Measurements from ENCODE around the gene SLC2A9. TPM values are rescaled to one million over a fixed set of nuclear protein-coding genes. Genes with fewer than 3 reads are reported as not detected.

The SLC2A9 gene
- total RNA-seq, 2 experiments from 2014 or later, result not detected

GRCh38 chr4:10006601-10007435, 14.5 kb downstream of the SLC2A9 start:
- Histone ChIP-seq H3K9me3 (ENCODE audit: low read length) (no peaks in the 10 kb centered on the region), H3K4me3 (ENCODE audit: low read depth, low read length, poor library complexity, severe bottlenecking) (no peak overlapping the region), H3K79me2 (ENCODE audit: insufficient read depth, low read depth, low read length) (no peaks in the 10 kb centered on the region), H3K4me2 (ENCODE audit: low read length) (no peak overlapping the region), H2AFZ (ENCODE audit: low read length) (no peak overlapping the region), H3K36me3 (ENCODE audit: insufficient read depth, low read length) (no peaks in the 10 kb centered on the region), H4K20me1 (ENCODE audit: insufficient read depth, low read length) (no peaks in the 10 kb centered on the region), H3K4me1 (ENCODE audit: insufficient read depth, low read length, poor library complexity, severe bottlenecking) (no peaks in the 10 kb centered on the region), H3K27ac (ENCODE audit: low read depth, low read length, poor library complexity, severe bottlenecking) (no peak overlapping the region), H3K9me2 (ENCODE audit: insufficient read depth, low read length) (no peaks in the 10 kb centered on the region)
- no peak for TF ChIP-seq EZH2phosphoT487 (IDR thresholded peaks at IDR 0.05; ENCODE audit: borderline replicate concordance, low read depth, low read length)
- TF ChIP-seq, protein P1, sequence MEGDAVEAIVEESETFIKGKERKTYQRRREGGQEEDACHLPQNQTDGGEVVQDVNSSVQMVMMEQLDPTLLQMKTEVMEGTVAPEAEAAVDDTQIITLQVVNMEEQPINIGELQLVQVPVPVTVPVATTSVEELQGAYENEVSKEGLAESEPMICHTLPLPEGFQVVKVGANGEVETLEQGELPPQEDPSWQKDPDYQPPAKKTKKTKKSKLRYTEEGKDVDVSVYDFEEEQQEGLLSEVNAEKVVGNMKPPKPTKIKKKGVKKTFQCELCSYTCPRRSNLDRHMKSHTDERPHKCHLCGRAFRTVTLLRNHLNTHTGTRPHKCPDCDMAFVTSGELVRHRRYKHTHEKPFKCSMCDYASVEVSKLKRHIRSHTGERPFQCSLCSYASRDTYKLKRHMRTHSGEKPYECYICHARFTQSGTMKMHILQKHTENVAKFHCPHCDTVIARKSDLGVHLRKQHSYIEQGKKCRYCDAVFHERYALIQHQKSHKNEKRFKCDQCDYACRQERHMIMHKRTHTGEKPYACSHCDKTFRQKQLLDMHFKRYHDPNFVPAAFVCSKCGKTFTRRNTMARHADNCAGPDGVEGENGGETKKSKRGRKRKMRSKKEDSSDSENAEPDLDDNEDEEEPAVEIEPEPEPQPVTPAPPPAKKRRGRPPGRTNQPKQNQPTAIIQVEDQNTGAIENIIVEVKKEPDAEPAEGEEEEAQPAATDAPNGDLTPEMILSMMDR (conservative IDR thresholded peaks at IDR 0.05; ENCODE audit: low read length), result no peak
- no peak for DNase-seq (ENCODE audit: low spot score)
- ChIA-PET POLR2A (no interaction called here), CTCF (ENCODE audit: unreplicated experiment) (interaction anchor here (0.6 kb wide), 1 partner anchor 78 kb away, joined by 3 read pairs; no protein-coding TSS in a partner anchor)
- no TSS peak for BruUV-seq (replicated peaks)
- intact Hi-C loops (cut with micrococcal nuclease; ENCODE audit: unreplicated experiment), result no loop called here

DNA sequence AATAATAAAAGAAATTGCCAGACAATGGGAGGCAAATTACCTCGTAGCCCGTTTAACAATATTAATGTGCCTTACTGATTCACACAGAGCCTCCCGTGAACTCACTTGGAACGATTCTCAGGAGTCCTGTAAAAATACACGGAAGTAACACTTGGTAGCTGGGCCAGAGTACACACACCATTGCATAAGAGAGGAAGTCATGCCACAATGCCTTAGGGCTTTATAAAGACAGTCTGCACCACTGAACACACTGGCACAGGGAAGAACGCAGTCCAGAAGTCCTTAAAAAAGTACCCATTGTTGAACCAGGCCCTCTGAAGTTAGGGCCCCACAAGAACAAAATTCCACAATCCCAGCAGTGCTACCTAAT, 15.1 kb downstream of the SLC2A9 start:
- H3K9me3 ChIP-seq (ENCODE audit: low read length), result no peaks in the 10 kb centered on the region
- H4K20me1 ChIP-seq (ENCODE audit: insufficient read depth, low read length), result no peaks in the 10 kb centered on the region
- ChIA-PET CTCF (ENCODE audit: unreplicated experiment) (no interaction called here), POLR2A (no interaction called here)
- H3K4me3 ChIP-seq (ENCODE audit: low read depth, low read length, poor library complexity, severe bottlenecking), result no peak overlapping the region
- H3K4me1 ChIP-seq (ENCODE audit: insufficient read depth, low read length, poor library complexity, severe bottlenecking), result no peaks in the 10 kb centered on the region
- no peak overlapping the region for H3K4me2 ChIP-seq (ENCODE audit: low read length)
- H3K27ac ChIP-seq (ENCODE audit: low read depth, low read length, poor library complexity, severe bottlenecking), result no peak overlapping the region
- H3K9me2 ChIP-seq (ENCODE audit: insufficient read depth, low read length), result no peaks in the 10 kb centered on the region
- DNase-seq (ENCODE audit: low spot score), result peak; percentile 12
- no peak overlapping the region for H2AFZ ChIP-seq (ENCODE audit: low read length)
- no peaks in the 10 kb centered on the region for H3K36me3 ChIP-seq (ENCODE audit: insufficient read depth, low read length)
- no peaks in the 10 kb centered on the region for H3K79me2 ChIP-seq (ENCODE audit: insufficient read depth, low read depth, low read length)
- BruUV-seq (replicated peaks), result no TSS peak
- intact Hi-C loops (cut with micrococcal nuclease; ENCODE audit: unreplicated experiment), result no loop called here
- TF ChIP-seq EZH2phosphoT487 (IDR thresholded peaks at IDR 0.05; ENCODE audit: borderline replicate concordance, low read depth, low read length), result no peak

DNA sequence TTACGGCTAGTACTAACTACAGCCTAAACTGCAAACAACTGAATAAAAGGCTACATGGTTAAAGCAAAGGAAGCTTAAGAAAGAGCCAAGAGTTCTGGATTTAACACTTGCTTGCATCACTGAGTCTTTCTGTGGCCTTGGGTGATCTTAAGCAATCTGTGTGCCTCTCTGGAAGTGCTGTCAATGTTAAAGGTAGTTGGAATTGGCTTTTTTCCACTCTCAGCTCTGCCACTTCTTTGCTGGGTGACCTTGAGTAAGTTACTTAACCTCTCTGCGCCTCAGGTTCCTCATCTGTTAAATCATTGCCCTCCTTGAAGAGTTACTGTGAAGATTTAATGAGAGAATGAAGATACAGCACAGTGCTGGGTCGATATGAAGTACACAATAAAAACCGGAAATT, 15.7 kb downstream of the SLC2A9 start:
- Histone ChIP-seq H2AFZ (ENCODE audit: low read length) (no peak overlapping the region), H3K4me3 (ENCODE audit: low read depth, low read length, poor library complexity, severe bottlenecking) (no peak overlapping the region), H3K79me2 (ENCODE audit: insufficient read depth, low read depth, low read length) (no peaks in the 10 kb centered on the region), H3K9me3 (ENCODE audit: low read length) (no peaks in the 10 kb centered on the region), H4K20me1 (ENCODE audit: insufficient read depth, low read length) (no peaks in the 10 kb centered on the region), H3K4me2 (ENCODE audit: low read length) (no peak overlapping the region), H3K4me1 (ENCODE audit: insufficient read depth, low read length, poor library complexity, severe bottlenecking) (no peaks in the 10 kb centered on the region), H3K9me2 (ENCODE audit: insufficient read depth, low read length) (no peaks in the 10 kb centered on the region), H3K27ac (ENCODE audit: low read depth, low read length, poor library complexity, severe bottlenecking) (no peak overlapping the region), H3K36me3 (ENCODE audit: insufficient read depth, low read length) (no peaks in the 10 kb centered on the region)
- POLR2A ChIA-PET, result interaction anchor here (0.6 kb wide), 1 partner anchor 113 kb away, joined by 3 read pairs; no protein-coding TSS in a partner anchor
- no peak for TF ChIP-seq EZH2phosphoT487 (IDR thresholded peaks at IDR 0.05; ENCODE audit: borderline replicate concordance, low read depth, low read length)
- TF ChIP-seq, protein P1 (conservative IDR thresholded peaks at IDR 0.05; ENCODE audit: low read length), result no peak
- intact Hi-C loops (cut with micrococcal nuclease; ENCODE audit: unreplicated experiment), result no loop called here
- DNase-seq (ENCODE audit: low spot score), result no peak
- CTCF ChIA-PET (ENCODE audit: unreplicated experiment), result interaction anchor here (0.6 kb wide), 1 partner anchor 20 kb away, joined by 3 read pairs; no protein-coding TSS in a partner anchor
- BruUV-seq (replicated peaks), result no TSS peak

All from OCI-LY7 (cell line).